ENCODE results near the gene EMC10.

GRCh38 chr19:50489461-50490011, 13.2 kb downstream of the EMC10 start:
- no peak for TF ChIP-seq MYC (IDR thresholded peaks at IDR 0.05; ENCODE audit: low read depth, low read length)
- no peak for TF ChIP-seq POLR2AphosphoS5 (IDR thresholded peaks at IDR 0.05; ENCODE audit: insufficient read depth, low read depth, low read length)
- no peak for TF ChIP-seq GATA2 (IDR thresholded peaks at IDR 0.05; ENCODE audit: insufficient read depth, insufficient read length, low read depth, low read length)
- no peak for TF ChIP-seq CTCF (IDR thresholded peaks at IDR 0.05; ENCODE audit: extremely low read depth in 1 of 2, insufficient read depth in 1 of 2, low read depth in 1 of 2, low read length in 2 of 2)
- no peak for TF ChIP-seq POLR2A (IDR thresholded peaks at IDR 0.05; ENCODE audit: low read depth, low read length)
- no peak for TF ChIP-seq EZH2 (IDR thresholded peaks at IDR 0.05; ENCODE audit: borderline replicate concordance, low read depth, low read length, severe bottlenecking)
- TF ChIP-seq MAX (IDR thresholded peaks at IDR 0.05; ENCODE audit: insufficient read depth, insufficient read length): no peak
- TF ChIP-seq JUN (IDR thresholded peaks at IDR 0.05; ENCODE audit: borderline replicate concordance, insufficient read depth, insufficient read length, low read depth): no peak
